Endometrium (tissue), 2 donors: ENCODE results near the gene BAG1.

Experiments
- FAIRE-seq: peaks from 2 replicates; lab custom pipeline; 2012; peaks lifted over from hg19 to GRCh38; lab: Jason Lieb, UNC
- donor health status: control.
- donor health status: control.

The BAG1 gene

DNA sequence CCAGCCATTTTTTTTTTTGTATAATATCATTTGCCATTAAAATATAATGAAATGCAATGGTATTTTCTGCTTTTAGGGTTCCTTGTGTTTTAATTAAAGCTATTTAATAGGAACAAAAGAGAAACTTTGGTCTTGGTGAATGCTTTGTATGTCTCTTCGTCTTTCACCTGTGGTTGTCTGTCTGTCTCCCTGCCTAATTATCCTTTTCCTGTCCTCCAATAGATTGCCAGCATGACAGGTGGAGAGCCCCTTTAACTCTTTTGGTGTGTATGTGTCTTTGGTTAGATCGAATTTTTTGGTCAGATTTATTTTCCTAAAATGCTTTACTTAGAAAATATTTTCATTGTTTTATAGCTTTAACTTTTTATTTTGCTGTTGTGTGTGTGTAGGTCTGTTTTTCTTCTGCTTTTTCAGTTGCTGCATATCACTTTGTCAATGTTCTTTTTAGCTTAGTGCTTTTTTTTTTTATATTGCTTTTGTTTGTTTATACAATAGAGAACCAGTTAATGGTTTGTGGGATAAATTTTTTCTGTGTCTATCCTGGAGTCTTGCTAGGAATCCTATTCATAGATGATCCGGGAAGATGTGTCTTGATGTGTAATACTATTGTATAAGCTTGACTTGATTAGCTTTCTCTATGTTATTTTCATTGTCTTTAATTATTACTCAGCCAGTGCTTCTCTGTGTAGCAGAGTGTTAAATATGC, 8.9 kb upstream of the BAG1 start:
- FAIRE-seq = no peak

DNA sequence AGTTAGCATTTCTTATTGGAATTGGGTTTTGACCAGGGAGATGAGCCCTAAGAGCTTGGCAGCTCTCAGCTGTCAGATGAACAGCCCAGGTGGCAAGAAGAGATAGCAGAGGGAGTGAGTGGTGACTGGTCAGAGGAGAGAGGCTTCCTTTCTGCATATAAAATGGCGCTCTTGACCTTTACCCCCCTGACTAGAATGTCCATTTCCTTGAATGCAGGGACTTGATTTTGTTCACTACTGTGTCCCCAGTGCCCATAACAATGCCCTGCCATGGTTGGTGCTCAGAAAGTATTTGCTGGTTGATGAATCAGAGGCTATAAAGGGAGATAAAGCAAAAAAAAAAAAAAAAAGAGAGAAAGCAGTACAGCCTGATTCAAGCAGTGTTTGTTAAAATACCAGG, 7.6 kb upstream of the BAG1 start:
- no peak for FAIRE-seq

DNA sequence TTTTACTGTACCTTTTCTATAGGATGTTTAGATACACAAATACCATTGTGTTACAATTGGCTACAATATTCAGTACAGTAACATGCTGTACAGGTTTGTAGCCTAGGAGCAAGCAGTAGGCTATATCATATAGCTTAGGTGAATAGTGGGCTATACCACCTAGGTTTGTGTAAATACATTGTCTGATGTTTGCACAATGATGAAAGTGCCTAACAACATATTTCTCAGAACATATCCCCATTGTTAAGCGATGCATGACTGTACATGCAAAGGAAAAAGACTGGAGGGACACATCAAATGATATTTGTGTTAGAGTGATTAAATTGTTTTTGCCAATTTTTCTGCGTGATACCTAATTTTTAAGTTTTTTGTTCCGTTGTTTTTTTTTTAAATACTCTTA, 5.6 kb upstream of the BAG1 start:
- FAIRE-seq = no peak

DNA sequence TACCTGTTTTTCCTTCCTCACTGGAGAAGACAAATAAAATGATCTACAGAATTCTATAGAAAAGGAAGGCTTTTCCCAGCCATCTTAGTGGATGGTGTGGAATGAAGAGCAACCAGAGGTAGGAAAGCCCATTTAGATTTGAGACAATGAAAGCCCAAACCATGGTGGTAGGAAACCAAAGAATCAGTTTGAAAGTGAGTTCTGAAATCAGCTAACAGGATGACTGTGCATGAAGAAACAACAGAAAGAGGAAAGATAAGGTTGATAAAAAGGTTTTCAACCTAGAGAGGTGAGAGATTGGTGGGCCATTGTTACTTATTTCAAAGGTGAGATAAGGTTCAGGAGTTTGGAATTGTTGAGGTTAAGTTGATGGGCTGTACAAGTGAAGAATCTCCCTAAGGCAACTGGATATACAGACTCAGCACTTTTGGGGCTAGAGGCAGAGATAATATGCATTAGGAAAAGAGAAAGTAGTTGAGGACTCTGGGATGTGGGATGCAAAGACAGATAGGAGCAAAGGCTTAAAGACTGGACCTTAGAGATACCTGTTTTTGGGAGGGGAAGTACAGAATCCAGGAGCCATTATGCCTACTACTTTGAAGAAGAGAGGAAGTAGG, 2.8 kb upstream of the BAG1 start:
- FAIRE-seq = no peak

DNA sequence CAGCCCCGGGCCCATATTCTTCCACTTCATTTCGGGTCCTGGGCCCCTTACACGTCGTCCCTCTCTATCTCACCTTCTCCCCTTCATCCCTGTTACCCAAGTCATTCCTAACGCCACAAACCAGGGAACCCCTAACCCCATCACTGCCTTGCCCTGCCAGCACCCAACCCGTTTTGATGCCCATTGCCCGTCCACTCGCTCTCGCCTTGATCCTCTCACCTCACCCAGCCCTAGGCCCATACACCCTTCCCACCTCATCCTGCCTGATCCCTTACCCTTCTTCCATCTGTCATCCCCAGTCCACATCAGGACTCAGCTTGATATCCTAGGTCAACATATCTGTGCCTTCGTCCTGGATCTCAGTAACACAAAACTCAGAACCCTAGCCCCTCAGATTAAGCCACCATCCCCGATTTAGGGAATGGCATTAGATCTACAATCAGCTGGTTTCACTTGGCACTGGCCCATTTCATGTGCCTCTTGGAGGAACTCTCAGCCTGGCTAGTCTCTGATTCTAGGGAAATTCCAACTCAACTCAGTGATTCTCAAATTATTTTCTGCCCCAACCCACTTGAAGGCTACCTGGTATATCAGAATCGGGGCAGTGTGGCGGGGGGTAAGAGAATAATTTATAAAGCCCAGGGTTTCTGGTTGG, 830 bp upstream of the BAG1 start:
- no peak for FAIRE-seq

DNA sequence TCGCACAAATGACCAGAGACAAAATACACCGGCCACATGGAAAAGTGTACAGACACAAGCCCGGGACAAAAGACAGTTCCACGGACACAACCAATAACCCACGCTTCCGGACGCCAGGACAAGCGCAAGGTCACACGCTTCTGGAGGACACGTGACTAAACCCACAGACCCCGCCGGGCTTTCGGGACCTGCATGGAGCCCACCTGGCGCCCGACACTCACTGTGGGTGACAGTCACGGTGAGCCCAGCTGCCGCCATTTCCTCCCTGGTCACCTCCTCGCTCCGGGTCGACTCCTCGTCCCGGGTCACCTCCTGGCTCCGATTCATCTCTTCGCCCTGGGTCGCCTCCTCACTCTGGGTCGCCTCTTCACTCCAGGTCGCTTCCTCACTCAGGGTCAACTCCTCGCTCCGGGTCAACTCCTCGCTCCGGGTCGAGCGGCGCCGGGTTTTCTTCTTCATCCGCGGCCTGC, 470 bp downstream of the BAG1 start:
- no peak for FAIRE-seq

DNA sequence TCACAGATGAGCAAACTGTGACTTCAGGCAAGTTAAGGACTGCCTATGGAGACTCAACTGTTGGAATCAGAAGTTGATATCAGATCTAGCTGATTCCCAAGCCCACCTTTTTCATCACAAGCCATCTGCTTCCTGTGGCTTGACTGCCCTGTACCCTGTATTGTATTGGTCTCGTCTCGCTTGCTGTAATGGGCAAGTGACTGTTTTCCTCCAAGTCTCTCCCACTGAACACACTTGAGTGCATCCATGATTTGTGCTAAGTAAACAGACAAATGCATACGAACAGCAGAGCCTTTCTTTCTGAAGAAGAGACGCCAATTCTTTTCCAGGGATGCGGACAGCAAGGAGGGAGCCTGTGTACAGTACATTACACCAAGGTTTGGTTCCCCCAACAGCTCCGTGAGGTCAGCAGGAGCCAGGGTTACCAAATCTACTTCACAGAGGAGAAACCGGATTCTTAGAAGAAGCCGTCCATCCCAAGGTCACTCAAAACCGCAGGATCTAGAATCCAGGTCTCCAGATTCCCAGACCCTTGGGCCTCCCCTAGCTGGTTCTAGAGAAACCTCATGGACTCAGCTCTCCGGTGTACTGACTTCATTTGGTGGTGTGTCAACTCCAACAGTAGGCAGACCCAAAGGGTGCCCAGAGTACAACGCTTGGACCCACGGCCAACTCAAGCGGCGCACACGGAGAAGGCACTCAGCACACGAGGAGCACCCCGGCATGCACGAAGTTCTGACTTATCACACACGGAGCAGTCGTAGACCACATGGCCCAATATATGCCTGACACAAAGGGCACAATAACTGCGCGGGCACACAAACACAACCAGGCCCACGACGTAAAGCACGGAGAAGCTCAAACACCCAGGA, 1.1 kb downstream of the BAG1 start:
- no peak for FAIRE-seq

DNA sequence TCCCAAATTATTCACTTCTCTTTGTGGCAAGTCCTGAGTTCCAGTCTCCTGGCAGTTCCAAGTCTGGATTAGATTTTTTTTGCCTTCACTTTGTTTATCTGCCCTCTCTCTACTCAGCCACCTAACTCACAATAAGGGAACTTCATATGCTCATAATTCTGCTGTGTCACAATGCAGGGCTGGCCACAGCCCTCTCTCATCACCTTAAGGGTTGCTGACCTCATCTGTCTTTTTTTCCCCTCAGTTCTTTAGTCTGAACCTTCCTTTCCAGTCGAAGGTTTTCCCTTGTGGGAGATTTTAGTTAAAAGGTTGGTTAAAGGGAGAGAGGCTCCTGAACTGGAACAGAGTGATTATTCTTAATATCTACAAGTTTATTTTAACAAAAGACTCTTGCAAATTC, 4.1 kb downstream of the BAG1 start:
- no peak for FAIRE-seq

DNA sequence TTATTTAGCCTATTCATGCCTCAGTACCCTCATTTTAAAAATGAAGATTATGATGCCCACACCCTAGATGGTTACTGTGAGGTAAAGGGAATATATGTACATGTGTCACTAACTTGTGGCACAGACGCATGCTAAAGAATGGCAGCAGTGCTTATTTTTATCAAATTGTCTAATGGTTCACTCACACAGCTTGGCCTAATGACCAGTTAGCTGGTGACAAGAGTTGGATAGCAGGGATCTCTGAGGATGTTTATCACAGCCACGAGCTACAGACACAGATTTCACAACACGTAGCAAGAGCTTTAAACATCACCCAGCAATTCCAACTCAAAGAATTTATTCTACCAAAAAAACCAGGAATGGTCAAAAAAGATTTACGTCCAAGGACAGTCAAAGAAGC, 7.2 kb downstream of the BAG1 start:
- FAIRE-seq = no peak

DNA sequence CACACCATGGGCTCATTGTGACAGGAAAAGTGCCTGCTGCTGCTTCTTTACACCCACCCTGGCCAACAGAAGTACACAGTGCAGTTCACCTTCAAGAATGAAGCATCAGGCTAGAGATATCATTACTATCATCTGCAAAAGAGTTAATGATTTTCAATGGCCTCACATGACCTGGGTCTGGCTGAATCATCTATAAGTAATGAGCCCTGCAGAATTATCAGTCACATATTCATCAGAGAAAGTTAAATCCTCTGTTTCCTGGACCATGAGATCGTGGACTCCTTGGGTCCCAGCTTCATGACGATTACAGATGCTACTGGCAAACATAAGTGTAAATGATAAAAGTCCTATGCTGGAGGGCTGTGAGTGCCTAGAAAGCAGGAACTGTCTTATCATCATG, 8.3 kb downstream of the BAG1 start:
- FAIRE-seq = no peak

DNA sequence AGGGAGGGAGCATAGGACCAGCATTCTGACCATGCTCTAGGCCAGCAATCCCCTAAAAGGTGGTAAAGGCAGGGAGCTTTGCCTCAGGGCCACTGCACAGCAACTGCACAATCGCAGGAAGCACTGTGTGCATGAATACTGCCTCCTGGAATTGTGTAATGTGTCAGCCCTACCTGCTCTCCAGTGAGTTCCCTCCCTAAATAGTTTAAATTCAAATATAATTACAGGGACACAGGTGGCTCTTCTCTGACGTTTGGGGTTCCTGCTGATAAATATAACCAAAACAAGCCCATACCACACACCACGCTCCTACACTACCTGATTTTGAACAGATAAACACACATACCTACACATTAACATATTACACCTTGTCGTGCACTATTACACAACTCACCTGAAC, 9.0 kb downstream of the BAG1 start:
- no peak for FAIRE-seq

DNA sequence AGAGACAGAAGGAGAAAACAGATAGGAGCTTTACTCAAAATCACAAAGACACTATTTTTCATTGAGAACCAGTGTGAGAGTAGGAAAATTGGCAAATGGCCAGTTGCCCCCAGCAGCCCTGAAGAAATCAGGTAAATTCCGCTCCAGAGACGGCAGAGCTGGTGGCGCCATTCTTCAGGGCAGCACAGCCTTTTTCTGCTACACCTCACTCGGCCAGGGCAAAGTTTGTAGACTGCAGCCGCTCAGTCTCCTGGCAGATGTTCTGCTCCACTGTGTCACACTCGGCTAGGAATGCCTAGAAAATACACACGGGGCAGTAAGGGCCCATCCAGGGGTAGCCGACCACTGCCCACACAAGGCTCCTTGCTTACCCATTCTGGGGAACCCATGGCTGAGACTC, 9.5 kb downstream of the BAG1 start:
- FAIRE-seq = no peak

DNA sequence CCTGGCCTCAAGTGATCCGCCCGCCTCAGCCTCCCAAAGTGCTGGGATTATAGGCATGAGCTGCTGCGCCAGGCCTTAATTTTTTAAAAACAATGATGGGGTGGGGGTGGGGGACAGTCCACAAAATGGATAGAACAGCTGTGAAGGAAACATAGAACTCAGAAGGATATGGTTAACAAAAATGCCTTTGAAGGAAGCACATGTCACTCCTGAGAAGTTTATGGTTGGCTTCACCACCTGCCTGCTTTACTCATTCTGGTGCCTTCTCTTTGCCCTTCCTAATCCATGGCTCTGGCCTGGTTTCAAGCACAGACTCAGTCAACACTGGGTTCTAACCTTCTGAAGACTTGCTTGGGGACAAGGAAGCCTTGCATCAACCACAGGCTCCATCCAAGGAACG, 10.3 kb downstream of the BAG1 start:
- FAIRE-seq = no peak

DNA sequence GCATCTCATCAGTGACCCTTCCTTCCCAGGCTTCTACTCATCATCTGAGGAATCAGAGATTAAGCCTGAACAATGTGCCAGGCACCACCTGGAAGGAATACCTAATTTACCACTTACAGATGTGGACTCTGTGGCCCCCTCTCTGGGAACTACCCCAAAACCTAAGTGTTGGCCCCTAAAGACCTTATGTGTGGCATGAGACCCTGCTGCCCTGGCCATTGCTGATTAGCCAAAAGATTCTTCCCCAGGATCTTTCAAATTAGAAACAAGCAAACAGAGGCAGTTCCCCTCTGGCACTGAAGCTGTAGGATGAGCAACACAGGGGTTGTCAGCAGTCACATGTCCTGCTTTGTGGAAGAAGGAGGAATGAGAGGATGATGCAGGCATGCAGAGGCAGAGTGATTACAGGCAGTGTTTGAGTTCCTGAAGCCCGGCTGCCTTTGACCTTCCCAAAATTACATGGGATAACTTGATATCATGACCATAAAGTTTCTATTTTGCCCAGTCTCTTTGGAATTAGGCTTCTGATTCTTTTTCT, 14.0 kb downstream of the BAG1 start:
- FAIRE-seq = no peak

DNA sequence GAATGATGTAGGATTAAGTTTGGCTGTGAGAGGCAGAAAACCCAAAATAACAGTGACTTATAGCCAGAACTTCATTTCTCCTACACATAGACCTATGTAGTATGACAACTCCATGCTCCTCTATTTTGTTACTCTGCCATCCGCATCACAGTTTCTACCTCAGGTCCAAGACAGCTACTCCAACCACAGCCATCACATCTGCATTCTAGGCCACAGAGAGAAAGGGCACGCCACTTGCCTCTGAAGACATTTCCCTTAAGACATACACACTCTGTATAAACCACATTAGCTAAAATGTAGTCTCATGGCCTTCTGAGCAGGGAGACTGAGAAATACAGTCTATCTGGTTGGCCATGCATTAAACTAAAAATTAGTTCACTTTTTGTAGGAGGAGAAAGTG, 14.5 kb downstream of the BAG1 start:
- FAIRE-seq = no peak

DNA sequence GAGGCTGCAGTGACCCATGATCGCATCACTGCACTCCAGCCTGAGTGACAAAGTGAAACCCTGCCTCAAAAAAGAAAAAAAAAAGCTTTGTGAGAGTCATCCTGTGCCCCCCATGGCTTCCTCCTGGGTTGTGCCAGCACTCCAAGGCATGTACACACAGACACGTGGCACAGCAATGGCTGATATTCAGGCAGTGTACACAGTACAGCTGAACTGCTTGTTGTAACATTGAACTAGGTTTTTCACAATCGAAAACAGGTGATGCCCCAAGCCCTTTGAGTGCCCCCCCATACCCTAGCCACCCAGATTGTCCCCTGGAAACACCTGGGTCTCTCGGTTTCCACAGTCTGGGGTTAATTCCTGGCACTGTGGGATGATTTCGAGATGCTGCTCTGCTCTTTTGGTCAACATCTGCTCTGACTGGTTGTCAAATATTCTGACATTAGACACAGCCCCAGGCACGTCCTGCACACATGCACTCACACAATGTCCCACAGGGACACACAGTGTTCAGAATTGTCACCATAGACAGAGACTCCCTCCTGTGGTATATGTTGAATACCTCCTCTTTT, 15.3 kb downstream of the BAG1 start:
- no peak for FAIRE-seq

DNA sequence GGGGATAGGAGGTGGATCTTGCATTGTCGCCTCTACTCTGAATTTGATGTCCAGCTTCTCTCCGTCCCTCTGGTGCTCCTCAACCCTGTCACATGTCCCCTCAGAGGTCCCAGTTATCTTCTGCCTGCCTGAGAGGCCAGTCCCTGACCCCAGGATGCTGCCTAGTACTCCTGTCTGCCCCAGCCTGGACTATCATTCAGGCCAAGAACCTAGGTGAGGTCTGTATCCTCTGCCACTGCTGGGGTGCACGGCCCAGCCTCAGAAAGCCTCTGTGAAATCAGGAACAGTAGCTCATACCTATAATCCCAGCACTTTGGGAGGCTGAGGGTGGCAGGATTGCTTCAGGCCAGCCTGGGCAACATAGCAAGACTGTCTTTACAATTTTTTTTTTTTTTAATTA, 15.9 kb downstream of the BAG1 start:
- no peak for FAIRE-seq

DNA sequence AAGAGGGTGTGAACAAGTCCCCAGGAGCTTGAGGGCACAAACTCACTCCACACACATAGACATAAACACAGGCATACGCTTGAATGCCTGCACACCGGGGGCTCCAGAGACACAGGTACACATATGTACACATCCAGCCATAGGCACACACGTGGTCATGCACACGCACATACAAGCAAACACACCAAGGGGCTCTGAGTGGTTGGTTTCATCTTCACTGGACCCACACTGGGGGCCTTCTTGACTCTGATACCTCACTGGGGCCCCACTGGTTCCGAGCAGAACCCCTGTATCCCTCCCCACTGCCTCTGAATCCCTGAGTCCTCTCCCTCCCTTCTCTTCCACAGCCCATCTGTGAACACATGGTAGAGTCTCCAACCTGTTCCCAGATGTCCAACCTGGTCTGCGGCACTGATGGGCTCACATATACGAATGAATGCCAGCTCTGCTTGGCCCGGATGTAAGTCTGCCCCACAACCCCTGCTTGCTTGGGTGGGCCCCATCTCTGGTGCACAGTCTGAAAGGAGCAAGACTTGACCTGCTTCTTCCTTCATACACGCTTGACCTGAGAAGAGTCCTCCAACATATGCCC, 18.1 kb downstream of the BAG1 start:
- no peak for FAIRE-seq

DNA sequence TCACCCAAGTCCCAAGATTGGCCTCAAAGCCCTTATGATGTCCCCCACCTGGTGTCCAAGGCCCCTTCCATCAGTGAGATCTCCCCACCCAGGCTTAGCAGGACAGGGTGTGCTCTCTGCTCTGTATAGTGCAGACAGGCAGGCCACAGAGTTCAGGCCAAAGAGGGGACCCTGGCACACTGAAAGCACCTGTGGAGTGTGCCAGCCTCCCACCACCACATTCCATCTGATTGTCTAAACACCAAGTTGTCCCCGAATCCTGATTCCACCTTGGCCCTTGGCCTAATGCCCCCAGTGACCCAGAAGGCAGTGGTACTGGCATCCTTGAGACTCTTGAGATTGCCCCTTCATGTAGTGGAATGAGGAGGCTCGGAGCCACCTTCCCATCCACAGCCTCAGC, 19.2 kb downstream of the BAG1 start:
- FAIRE-seq = no peak

DNA sequence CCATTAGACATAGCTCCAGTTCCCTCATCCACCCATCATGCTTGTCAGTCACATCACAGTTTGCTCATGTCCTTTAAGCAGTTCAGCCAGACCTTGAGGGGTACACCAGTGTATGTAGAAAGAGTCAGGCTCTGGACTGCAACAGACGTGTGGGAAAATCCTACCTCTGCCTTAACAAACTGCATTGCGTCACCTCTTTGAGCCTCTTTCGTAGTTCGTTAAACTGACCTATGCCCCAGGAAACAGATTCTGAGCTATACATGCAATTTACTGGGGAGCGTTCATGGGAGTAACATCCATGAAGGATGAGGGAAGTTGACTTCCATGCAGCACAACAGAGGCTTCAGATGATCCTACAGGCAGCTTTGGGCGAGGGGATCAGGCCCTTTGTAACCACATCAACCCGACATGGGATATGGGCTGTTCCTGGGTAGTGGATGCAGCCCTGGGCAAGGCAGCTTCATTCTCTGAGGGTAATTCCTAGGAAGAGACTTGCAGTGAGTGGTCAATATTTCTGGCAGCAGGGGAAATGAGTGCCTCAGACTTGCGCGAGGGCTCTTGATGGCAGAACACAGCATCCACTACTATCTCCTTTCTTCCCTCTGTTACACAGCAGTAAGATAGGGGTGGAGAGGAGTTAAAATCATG, 20.2 kb downstream of the BAG1 start:
- FAIRE-seq = no peak

DNA sequence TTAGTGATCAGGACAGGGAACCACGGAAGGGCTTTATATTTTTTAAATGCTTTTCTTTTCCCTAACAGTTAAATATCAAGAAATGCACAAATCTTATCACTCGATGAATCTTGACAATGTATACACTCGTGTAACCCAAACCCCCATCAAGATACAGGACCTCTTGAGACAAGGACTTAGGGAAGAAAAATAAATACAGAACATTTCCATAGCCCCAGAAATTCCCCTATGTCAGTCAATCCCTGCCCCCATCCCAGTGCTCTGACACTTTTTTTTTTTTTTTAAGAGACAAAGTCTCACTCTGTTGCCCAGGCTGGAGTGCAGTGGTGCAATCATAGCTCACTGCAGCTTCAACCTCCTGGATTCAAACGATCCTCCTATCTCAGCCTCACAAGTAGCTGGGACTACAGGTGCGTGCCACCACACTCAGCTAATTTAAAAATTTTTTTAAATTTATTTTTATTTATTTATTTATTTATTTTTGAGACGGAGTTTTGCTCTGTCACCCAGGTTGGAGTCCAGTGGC, 21.8 kb downstream of the BAG1 start:
- FAIRE-seq = no peak
